IMR-90 (cell line): ENCODE data around the gene ZG16B. TPM values are rescaled to one million over a fixed set of nuclear protein-coding genes. Genes with fewer than 3 reads are reported as not detected.

Source experiments
- ATAC-seq: fragments of 200-7000 bp; cut with Tn5 transposase; 2 replicates; pipeline ENCODE4 v1.9.1; 2020; ENCODE audit warnings: low read depth, mild to moderate bottlenecking, moderate library complexity
- BruUV-seq: library from RNA; stranded (reverse); fragments of 400-500 nt; replicated peaks from 2 replicates; lab custom pipeline; 2021; lab: Mats Ljungman, UMichigan
- CTCF ChIA-PET: fragments of 300-600 bp; formaldehyde crosslinking; extraction: SDS; loops from one replicate; lab custom pipeline; 2021; ENCODE audit warnings: antibody characterized with exemption; lab: Yijun Ruan, JAX
- POLR2A ChIA-PET: fragments of 300-600 bp; sonication (Branson Sonifier 250); formaldehyde crosslinking; loops from one replicate; lab custom pipeline; 2022; ENCODE audit warnings: antibody characterized with exemption; ENCODE audit not compliant: unreplicated experiment; lab: Charles Lee
- DNase-seq: peaks from one replicate; pipeline ENCODE4 v3.0.0; 2013
- H2AFZ ChIP-seq: replicated peaks from 2 replicates; pipeline ENCODE3; 2013; ENCODE audit warnings: low read length, mild to moderate bottlenecking; ENCODE audit not compliant: poor library complexity
- H2AK5ac ChIP-seq: 2 replicates; pipeline ENCODE4 v1.6.1; 2013; ENCODE audit warnings: low read depth, low read length, inconsistent platforms
- H2AK9ac ChIP-seq: replicated peaks from 2 replicates; pipeline ENCODE3; 2013; ENCODE audit warnings: mild to moderate bottlenecking, low read depth, low read length, moderate library complexity; ENCODE audit not compliant: poor library complexity
- H2BK120ac ChIP-seq: 2 replicates; pipeline ENCODE4 v1.6.1; 2013; ENCODE audit warnings: low read depth, low read length, inconsistent platforms
- H2BK15ac ChIP-seq: 3 replicates; pipeline ENCODE4 v1.6.1; 2013; ENCODE audit warnings: low read depth, low read length, inconsistent platforms
- H2BK20ac ChIP-seq: 2 replicates; pipeline ENCODE4 v1.6.1; 2013; ENCODE audit warnings: low read depth, mild to moderate bottlenecking, inconsistent platforms, low read length, moderate library complexity
- H2BK5ac ChIP-seq: 2 replicates; pipeline ENCODE4 v1.6.1; 2013; ENCODE audit warnings: mild to moderate bottlenecking, low read depth, low read length, inconsistent platforms; ENCODE audit not compliant: poor library complexity, severe bottlenecking
- H3K14ac ChIP-seq: replicated peaks from 2 replicates; pipeline ENCODE4 v1.6.1; 2013; ENCODE audit warnings: low read depth, low read length, inconsistent platforms
- H3K18ac ChIP-seq: 2 replicates; pipeline ENCODE4 v1.6.1; 2013; ENCODE audit warnings: low read depth, low read length, control low read depth
- H3K23ac ChIP-seq: 2 replicates; pipeline ENCODE4 v1.6.1; 2013; ENCODE audit warnings: low read depth, low read length, inconsistent platforms
- H3K27ac ChIP-seq: 2 replicates; pipeline ENCODE4 v1.5.1; 2013; ENCODE audit warnings: mild to moderate bottlenecking, control low read depth, low read length; ENCODE audit not compliant: insufficient read depth
- H3K27me3 ChIP-seq: 2 replicates; pipeline ENCODE4 v1.6.1; 2013; ENCODE audit warnings: low read length; ENCODE audit not compliant: control insufficient read depth, insufficient read depth
- H3K36me3 ChIP-seq: 2 replicates; pipeline ENCODE4 v1.6.1; 2013; ENCODE audit warnings: low read length, mixed read lengths; ENCODE audit not compliant: control insufficient read depth, insufficient read depth
- H3K4ac ChIP-seq: 2 replicates; pipeline ENCODE4 v1.6.1; 2013; ENCODE audit warnings: low read depth, low read length, inconsistent platforms
- H3K4me1 ChIP-seq: 2 replicates; pipeline ENCODE4 v1.6.1; 2013; ENCODE audit warnings: low read length, mixed read lengths; ENCODE audit not compliant: control insufficient read depth, insufficient read depth
- H3K4me2 ChIP-seq: 2 replicates; pipeline ENCODE4 v1.6.1; 2013; ENCODE audit warnings: low read depth, mild to moderate bottlenecking, control low read depth, low read length, moderate library complexity
- H3K4me3 ChIP-seq: 2 replicates; pipeline ENCODE4 v1.5.1; 2013; ENCODE audit warnings: low read depth, mild to moderate bottlenecking, control low read depth, low read length, moderate library complexity; ENCODE audit not compliant: insufficient read depth
- H3K56ac ChIP-seq: 2 replicates; pipeline ENCODE4 v1.6.1; 2013; ENCODE audit warnings: low read length, inconsistent platforms; ENCODE audit not compliant: insufficient read depth; ENCODE audit errors: extremely low read depth
- H3K79me1 ChIP-seq, 2 experiments: 2 replicates each; pipeline ENCODE4 v1.6.1; 2013; ENCODE audit warnings: low read length in 2 of 2, inconsistent platforms in 1 of 2, low read depth in 1 of 2
- H3K9ac ChIP-seq: 2 replicates; pipeline ENCODE4 v1.6.1; 2013; ENCODE audit warnings: low read depth, low read length, control low read depth
- H3K9me1 ChIP-seq: 2 replicates; pipeline ENCODE4 v1.6.1; 2013; ENCODE audit warnings: low read length, inconsistent platforms; ENCODE audit not compliant: insufficient read depth
- H3K9me3 ChIP-seq: 2 replicates; pipeline ENCODE4 v1.6.1; 2013; ENCODE audit warnings: low read length; ENCODE audit not compliant: control insufficient read depth, insufficient read depth
- H4K20me1 ChIP-seq: 2 replicates; pipeline ENCODE4 v1.6.1; 2013; ENCODE audit warnings: low read length, inconsistent platforms; ENCODE audit not compliant: insufficient read depth
- H4K5ac ChIP-seq: 2 replicates; pipeline ENCODE4 v1.6.1; 2013; ENCODE audit warnings: mild to moderate bottlenecking, low read depth, low read length, control low read depth
- H4K8ac ChIP-seq, 2 experiments: 2 replicates each; pipeline ENCODE4 v1.6.1; 2013; ENCODE audit warnings: low read depth in 2 of 2, low read length in 2 of 2, control low read depth in 1 of 2, inconsistent platforms in 1 of 2
- H4K91ac ChIP-seq: 2 replicates; pipeline ENCODE4 v1.6.1; 2013; ENCODE audit warnings: low read depth, low read length, inconsistent platforms; ENCODE audit not compliant: insufficient read depth
- BHLHE40 ChIP-seq: fragments of 150-350 bp; IDR thresholded peaks from 2 replicates; pipeline ENCODE4 v1.6.1; 2016; ENCODE audit warnings: mild to moderate bottlenecking, low read depth, low read length
- CEBPB ChIP-seq: IDR thresholded peaks from 2 replicates; pipeline ENCODE4 v1.6.1; 2012; ENCODE audit warnings: low read depth, low read length, improper control_type of control experiment
- CHD1 ChIP-seq: IDR thresholded peaks from 2 replicates; pipeline ENCODE4 v1.6.1; 2012; ENCODE audit warnings: low read depth, low read length, improper control_type of control experiment
- FOS ChIP-seq: fragments of 150-350 bp; IDR thresholded peaks from 2 replicates; pipeline ENCODE4 v1.6.1; 2016; ENCODE audit warnings: low read depth, low read length
- MAFK ChIP-seq: IDR thresholded peaks from 2 replicates; pipeline ENCODE4 v1.6.1; 2012; ENCODE audit warnings: low read depth, low read length, improper control_type of control experiment
- MAZ ChIP-seq: IDR thresholded peaks from 2 replicates; pipeline ENCODE4 v1.6.1; 2012; ENCODE audit warnings: low read depth, mild to moderate bottlenecking, low read length, improper control_type of control experiment, moderate library complexity, borderline replicate concordance
- MXI1 ChIP-seq: IDR thresholded peaks from 2 replicates; pipeline ENCODE4 v1.6.1; 2012; ENCODE audit warnings: low read depth, mild to moderate bottlenecking, low read length, moderate library complexity, borderline replicate concordance
- NFE2L2 ChIP-seq: fragments of 150-350 bp; IDR thresholded peaks from 2 replicates; pipeline ENCODE4 v1.6.1; 2016; ENCODE audit warnings: low read depth, mild to moderate bottlenecking, low read length
- POLR2A ChIP-seq: IDR thresholded peaks from 2 replicates; pipeline ENCODE4 v1.6.1; 2012; ENCODE audit warnings: mild to moderate bottlenecking, low read depth, low read length
- RCOR1 ChIP-seq: IDR thresholded peaks from 2 replicates; pipeline ENCODE4 v1.6.1; 2012; ENCODE audit warnings: mild to moderate bottlenecking, low read length, improper control_type of control experiment; ENCODE audit not compliant: insufficient replicate concordance
- WGBS, 2 experiments: methylation state at CpG; one replicate each; pipeline versions ENCODE4 v1.1.5 to v1.1.7; 2013; ENCODE audit warnings: missing lambda C conversion rate in 2 of 2; ENCODE audit not compliant: insufficient read length in 1 of 2; ENCODE audit errors: extremely low coverage in 2 of 2; 5-methylcytosine and 5-hydroxymethylcytosine counted together
- dilution Hi-C: fragments of 300-500 bp; cut with HindIII; formaldehyde crosslinking; loops from one replicate; pipeline ENCODE4 v1.14.3; 2018; ENCODE audit warnings: low sequenced_read_pairs; ENCODE audit not compliant: unreplicated experiment
- in situ Hi-C: fragments of 300-500 bp; cut with MboI; formaldehyde crosslinking; loops from 3 replicates; pipeline ENCODE4 v1.14.3; 2019; ENCODE audit warnings: low sequenced_read_pairs, inconsistent platforms, mixed read lengths
- intact Hi-C: fragments of 100-400 bp; cut with micrococcal nuclease; formaldehyde crosslinking; loops from 2 replicates; pipeline ENCODE4 v1.10.0; 2022
- polyA plus RNA-seq, 3 experiments: library from polyadenylated mRNA; depleted of rRNA; stranded (reverse); fragments of >200 nt; gene quantifications; 2 replicates each; pipeline ENCODE4 v1.2.3, GENCODE V29; 2012; ENCODE audit warnings: low replicate concordance in 1 of 3
- total RNA-seq: library from RNA; depleted of rRNA; stranded (reverse); fragments of >200 nt; gene quantifications from 2 replicates; pipeline ENCODE4 v1.2.3, GENCODE V29; 2012
- TF ChIP-seq, protein P1 (sequence below): conservative IDR thresholded peaks from 2 replicates; pipeline ENCODE4 v1.5.1; 2012; ENCODE audit warnings: mild to moderate bottlenecking, low read depth, low read length, improper control_type of control experiment
- TF ChIP-seq, protein P2 (sequence below): fragments of 150-350 bp; IDR thresholded peaks from 2 replicates; pipeline ENCODE4 v1.6.1; 2017; ENCODE audit warnings: mild to moderate bottlenecking, antibody characterized with exemption, low read length, low read depth
- TF ChIP-seq, protein P3 (sequence below): fragments of 150-350 bp; IDR thresholded peaks from 2 replicates; pipeline ENCODE4 v1.6.1; 2016; ENCODE audit warnings: low read depth, mild to moderate bottlenecking, low read length, moderate library complexity, borderline replicate concordance

ZG16B gene
- total and polyA plus RNA-seq, 2 of the 4 experiments (the other 2 are of a cell fraction): 0.54 to 0.65 TPM

DNA sequence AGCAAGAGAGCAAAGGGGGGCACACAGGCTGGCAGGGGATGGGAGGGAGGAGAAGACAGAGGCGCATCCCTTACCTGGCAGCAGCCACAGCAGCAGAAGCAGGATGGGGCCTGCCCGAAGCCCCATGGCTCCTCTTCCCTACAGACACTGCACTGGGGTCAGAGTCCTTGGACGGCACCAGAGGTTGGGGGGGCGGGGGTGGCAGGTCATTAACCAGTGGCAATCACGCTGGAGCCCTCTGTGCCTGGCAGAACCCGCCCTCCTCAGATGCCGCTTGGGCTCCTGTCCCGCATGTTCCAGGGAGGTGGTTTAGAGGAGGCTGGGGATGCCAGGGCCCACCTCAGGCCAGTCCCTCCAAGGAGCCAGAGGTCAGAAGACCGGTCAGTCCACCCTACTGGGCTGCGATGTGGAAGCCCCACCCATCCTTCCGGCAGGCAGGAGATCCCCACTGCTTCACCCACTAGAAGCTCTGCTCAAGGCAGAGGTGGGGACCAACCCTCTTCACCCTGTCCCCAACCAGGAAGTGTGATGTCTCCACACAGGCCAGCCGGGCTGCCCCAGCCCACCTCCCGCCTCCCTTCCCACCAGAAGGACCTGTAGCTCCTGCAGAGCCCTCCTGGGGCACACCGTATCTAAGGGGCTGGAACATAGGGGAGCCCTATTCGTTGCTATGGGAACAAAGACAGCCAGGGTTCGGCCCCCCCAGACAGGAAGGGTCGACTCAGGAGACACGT, 11.7 kb downstream of the ZG16B start:
- Histone ChIP-seq H2BK5ac (no peak overlapping the region), H3K18ac (no peak overlapping the region), H3K27me3 (no peaks in the 10 kb centered on the region; the same call in 1 of the 2 replicates), H3K9me3 (no peaks in the 10 kb centered on the region), H2AFZ (peak overlapping the region; percentile 78), H3K36me3 (no peaks in the 10 kb centered on the region), H3K9ac (no peak overlapping the region), H3K9me1 (peaks cover under 1% of the 10 kb centered on the region), H3K27ac (no peak overlapping the region), H3K4ac (no peak overlapping the region), H2AK9ac (no peak overlapping the region), H3K56ac (no peak overlapping the region), H3K14ac (no peak overlapping the region), H2AK5ac (no peak overlapping the region), H2BK15ac (no peak overlapping the region), H3K79me1 (no peaks in the 10 kb centered on the region), H2BK120ac (no peak overlapping the region), H3K23ac (no peak overlapping the region), H3K4me3 (no peak overlapping the region), H4K91ac (no peak overlapping the region), H4K5ac (no peak overlapping the region), H4K8ac (peak overlapping the region in 1 of 2 experiments; percentile 82; a peak in 1 of 4 replicates), H3K4me1 (peaks cover 3% of the 10 kb centered on the region), H3K4me2 (no peak overlapping the region), H2BK20ac (no peak overlapping the region), H4K20me1 (no peaks in the 10 kb centered on the region)
- CTCF ChIA-PET: no interaction called here
- in situ Hi-C loops (no loop called here), intact Hi-C loops (no loop called here), dilution Hi-C loops (no loop called here)
- BruUV-seq: no TSS peak
- POLR2A ChIA-PET: no interaction called here
- TF ChIP-seq RCOR1 (no peak), BHLHE40 (no peak), MAFK (no peak), MAZ (no peak), MXI1 (no peak), CHD1 (no peak), NFE2L2 (no peak), POLR2A (no peak), CEBPB (no peak), FOS (no peak)
- TF ChIP-seq, protein P1, sequence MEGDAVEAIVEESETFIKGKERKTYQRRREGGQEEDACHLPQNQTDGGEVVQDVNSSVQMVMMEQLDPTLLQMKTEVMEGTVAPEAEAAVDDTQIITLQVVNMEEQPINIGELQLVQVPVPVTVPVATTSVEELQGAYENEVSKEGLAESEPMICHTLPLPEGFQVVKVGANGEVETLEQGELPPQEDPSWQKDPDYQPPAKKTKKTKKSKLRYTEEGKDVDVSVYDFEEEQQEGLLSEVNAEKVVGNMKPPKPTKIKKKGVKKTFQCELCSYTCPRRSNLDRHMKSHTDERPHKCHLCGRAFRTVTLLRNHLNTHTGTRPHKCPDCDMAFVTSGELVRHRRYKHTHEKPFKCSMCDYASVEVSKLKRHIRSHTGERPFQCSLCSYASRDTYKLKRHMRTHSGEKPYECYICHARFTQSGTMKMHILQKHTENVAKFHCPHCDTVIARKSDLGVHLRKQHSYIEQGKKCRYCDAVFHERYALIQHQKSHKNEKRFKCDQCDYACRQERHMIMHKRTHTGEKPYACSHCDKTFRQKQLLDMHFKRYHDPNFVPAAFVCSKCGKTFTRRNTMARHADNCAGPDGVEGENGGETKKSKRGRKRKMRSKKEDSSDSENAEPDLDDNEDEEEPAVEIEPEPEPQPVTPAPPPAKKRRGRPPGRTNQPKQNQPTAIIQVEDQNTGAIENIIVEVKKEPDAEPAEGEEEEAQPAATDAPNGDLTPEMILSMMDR: no peak
- TF ChIP-seq, protein P2, sequence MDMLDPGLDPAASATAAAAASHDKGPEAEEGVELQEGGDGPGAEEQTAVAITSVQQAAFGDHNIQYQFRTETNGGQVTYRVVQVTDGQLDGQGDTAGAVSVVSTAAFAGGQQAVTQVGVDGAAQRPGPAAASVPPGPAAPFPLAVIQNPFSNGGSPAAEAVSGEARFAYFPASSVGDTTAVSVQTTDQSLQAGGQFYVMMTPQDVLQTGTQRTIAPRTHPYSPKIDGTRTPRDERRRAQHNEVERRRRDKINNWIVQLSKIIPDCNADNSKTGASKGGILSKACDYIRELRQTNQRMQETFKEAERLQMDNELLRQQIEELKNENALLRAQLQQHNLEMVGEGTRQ: no peak
- TF ChIP-seq, protein P3, sequence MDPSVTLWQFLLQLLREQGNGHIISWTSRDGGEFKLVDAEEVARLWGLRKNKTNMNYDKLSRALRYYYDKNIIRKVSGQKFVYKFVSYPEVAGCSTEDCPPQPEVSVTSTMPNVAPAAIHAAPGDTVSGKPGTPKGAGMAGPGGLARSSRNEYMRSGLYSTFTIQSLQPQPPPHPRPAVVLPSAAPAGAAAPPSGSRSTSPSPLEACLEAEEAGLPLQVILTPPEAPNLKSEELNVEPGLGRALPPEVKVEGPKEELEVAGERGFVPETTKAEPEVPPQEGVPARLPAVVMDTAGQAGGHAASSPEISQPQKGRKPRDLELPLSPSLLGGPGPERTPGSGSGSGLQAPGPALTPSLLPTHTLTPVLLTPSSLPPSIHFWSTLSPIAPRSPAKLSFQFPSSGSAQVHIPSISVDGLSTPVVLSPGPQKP: no peak
- WGBS, 2 experiments: 92% methylated on average over 2 of the region's 18 CpGs; no CpG with 5 or more reads in 1 of the 2 experiments
- ATAC-seq: no peak
- no peak for DNase-seq
